Stimulated activated CD4-positive, alpha-beta T cell treated with anti-CD3 and anti-CD28 coated beads, Interleukin-15, amount 100 ng/mL, for 24 hours (primary cell): ENCODE results near the gene NRAP.

Experiments used
- DNase-seq: peaks from one replicate; pipeline ENCODE4 v3.0.0-alpha.2; 2020

The NRAP gene

GRCh38 chr10:113663908-113664307 is at the start of gene NRAP:
Gene NRAP, minus strand, starts transcription at chr10:113664041. Its CDS starts 159 bp downstream, at chr10:113663882.
- DNase-seq: no peak

GRCh38 chr10:113713640-113713982 is 49.8 kb upstream of the NRAP start:
- DNase-seq: no peak

GRCh38 chr10:113712755-113713639 is 49.2 kb upstream of the NRAP start:
- DNase-seq: no peak

- no peak for DNase-seq
Measured at GRCh38 chr10:113712024-113712423, 48.2 kb upstream of the NRAP start.

GRCh38 chr10:113711142-113711541 is 47.3 kb upstream of the NRAP start:
- no peak for DNase-seq

- DNase-seq: no peak
Measured at GRCh38 chr10:113709221-113709838, 45.5 kb upstream of the NRAP start.

- DNase-seq: no peak
Measured at GRCh38 chr10:113708640-113709039, 44.8 kb upstream of the NRAP start.

GRCh38 chr10:113706623-113707022 is 42.8 kb upstream of the NRAP start:
- no peak for DNase-seq

- DNase-seq: no peak
Measured at GRCh38 chr10:113705344-113705652, 41.5 kb upstream of the NRAP start.

GRCh38 chr10:113704637-113705343 is 40.9 kb upstream of the NRAP start:
- DNase-seq: peak; percentile 24

GRCh38 chr10:113697595-113697994 is 33.8 kb upstream of the NRAP start:
- no peak for DNase-seq

- DNase-seq: no peak
Measured at GRCh38 chr10:113695691-113696090, 31.9 kb upstream of the NRAP start.

- DNase-seq: no peak
Measured at GRCh38 chr10:113693348-113693747, 29.5 kb upstream of the NRAP start.

GRCh38 chr10:113692271-113692670 is 28.4 kb upstream of the NRAP start:
- DNase-seq: no peak

- no peak for DNase-seq
Measured at GRCh38 chr10:113691381-113691780, 27.5 kb upstream of the NRAP start.

GRCh38 chr10:113690749-113691148 is 26.9 kb upstream of the NRAP start:
- no peak for DNase-seq

GRCh38 chr10:113689574-113689973 is 25.7 kb upstream of the NRAP start:
- no peak for DNase-seq

- no peak for DNase-seq
Measured at GRCh38 chr10:113689057-113689456, 25.2 kb upstream of the NRAP start.

GRCh38 chr10:113687037-113687436 is 23.2 kb upstream of the NRAP start:
- no peak for DNase-seq

GRCh38 chr10:113686028-113686427 is 22.2 kb upstream of the NRAP start:
- no peak for DNase-seq

- DNase-seq: no peak
Measured at GRCh38 chr10:113683300-113683699, 19.5 kb upstream of the NRAP start.

GRCh38 chr10:113681533-113682470 is 18.0 kb upstream of the NRAP start:
- peak; percentile 49 for DNase-seq
